Neural cell (in vitro differentiated cells): ENCODE results near the gene PDE7B. TPM values are rescaled to one million over a fixed set of nuclear protein-coding genes. Genes with fewer than 3 reads are reported as not detected.

Experiments used
- H2AFZ ChIP-seq: fragments of 200-600, 300-800 bp; sonication (generic), shearing (Covaris generic); 2 replicates; pipeline ENCODE4 v1.6.0; 2014; ENCODE audit warnings: low read depth, mild to moderate bottlenecking, antibody characterized with exemption, low read length, moderate library complexity
- H3F3A ChIP-seq: fragments of 200-600 bp; shearing (Covaris generic); 2 replicates; pipeline ENCODE4 v1.6.1; 2016; ENCODE audit warnings: mild to moderate bottlenecking, moderate library complexity, mixed read lengths, antibody characterized with exemption, low read length; ENCODE audit not compliant: insufficient read depth, poor library complexity, severe bottlenecking
- H3K27ac ChIP-seq: fragments of 200-600, 300-800 bp; sonication (generic), shearing (Covaris generic); 2 replicates; pipeline ENCODE4 v1.5.1; 2014; ENCODE audit warnings: mild to moderate bottlenecking, low read length, moderate library complexity
- H3K27me3 ChIP-seq: fragments of 300-800, 200-600 bp; sonication (generic), shearing (Covaris generic); 2 replicates; pipeline ENCODE4 v1.6.0; 2014; ENCODE audit warnings: mild to moderate bottlenecking, low read depth, low read length, moderate library complexity; ENCODE audit not compliant: insufficient read depth
- H3K36me3 ChIP-seq: fragments of 300-800, 200-600 bp; sonication (generic), shearing (Covaris generic); 2 replicates; pipeline ENCODE4 v1.5.1; 2014; ENCODE audit warnings: mild to moderate bottlenecking, antibody characterized with exemption, low read length, moderate library complexity; ENCODE audit not compliant: insufficient read depth
- H3K4me2 ChIP-seq: fragments of 300-800, 200-600 bp; sonication (generic), shearing (Covaris generic); 2 replicates; pipeline ENCODE4 v1.6.0; 2014; ENCODE audit warnings: mild to moderate bottlenecking, low read length
- H3K4me3 ChIP-seq: fragments of 300-800, 200-600 bp; sonication (generic), shearing (Covaris generic); 2 replicates; pipeline ENCODE4 v1.5.1; 2014; ENCODE audit warnings: mild to moderate bottlenecking, low read length, moderate library complexity
- H3K79me2 ChIP-seq: fragments of 200-600 bp; shearing (Covaris generic); replicated peaks from 2 replicates; pipeline ENCODE4 v1.6.0; 2014; ENCODE audit warnings: mild to moderate bottlenecking, low read length, moderate library complexity; ENCODE audit not compliant: insufficient read depth
- H3K9ac ChIP-seq: fragments of 300-800, 200-600 bp; sonication (generic), shearing (Covaris generic); 2 replicates; pipeline ENCODE4 v1.6.1; 2016; ENCODE audit warnings: mild to moderate bottlenecking, low read length, mixed read lengths
- H3K9me2 ChIP-seq: fragments of 200-600 bp; shearing (Covaris generic); 2 replicates; pipeline ENCODE4 v1.6.1; 2016; ENCODE audit warnings: mild to moderate bottlenecking, low read length, mixed read lengths; ENCODE audit not compliant: insufficient read depth
- H3K9me3 ChIP-seq: fragments of 200-600, 300-800 bp; sonication (generic), shearing (Covaris generic); 2 replicates; pipeline ENCODE4 v1.6.1; 2016; ENCODE audit warnings: mild to moderate bottlenecking, mixed run types, low read length, moderate library complexity, mixed read lengths
- H4K20me1 ChIP-seq: fragments of 200-600 bp; shearing (Covaris generic); 2 replicates; pipeline ENCODE4 v1.6.1; 2016; ENCODE audit warnings: mild to moderate bottlenecking, mixed run types; ENCODE audit not compliant: insufficient read depth
- CTCF ChIP-seq: fragments of 450-650 bp; IDR thresholded peaks from 2 replicates; pipeline ENCODE4 v1.5.1; 2014; ENCODE audit warnings: antibody characterized with exemption, mild to moderate bottlenecking, moderate library complexity; ENCODE audit not compliant: poor library complexity, severe bottlenecking
- EP300 ChIP-seq: fragments of 450-650 bp; conservative IDR thresholded peaks from 2 replicates; pipeline ENCODE4 v1.6.1; 2014; ENCODE audit warnings: antibody characterized with exemption, mild to moderate bottlenecking, moderate library complexity; ENCODE audit not compliant: poor library complexity, severe bottlenecking
- EZH2 ChIP-seq: fragments of 200-600, 300-800 bp; shearing (Covaris generic), sonication (generic); IDR thresholded peaks from 2 replicates; pipeline ENCODE4 v1.6.1; 2014; ENCODE audit warnings: antibody characterized with exemption, low read length, borderline replicate concordance, mild to moderate bottlenecking; ENCODE audit not compliant: insufficient read depth, poor library complexity, severe bottlenecking
- MXI1 ChIP-seq: fragments of 450-650 bp; conservative IDR thresholded peaks from 2 replicates; pipeline ENCODE4 v1.6.1; 2014; ENCODE audit warnings: antibody characterized with exemption, mild to moderate bottlenecking; ENCODE audit not compliant: poor library complexity, severe bottlenecking
- POLR2AphosphoS5 ChIP-seq: IDR thresholded peaks from 2 replicates; pipeline ENCODE4 v1.6.1; 2012
- RAD21 ChIP-seq: fragments of 450-650 bp; conservative IDR thresholded peaks from 2 replicates; pipeline ENCODE4 v1.6.1; 2014; ENCODE audit warnings: antibody characterized with exemption, mild to moderate bottlenecking, moderate library complexity
- REST ChIP-seq: IDR thresholded peaks from 2 replicates; pipeline ENCODE4 v1.6.1; 2012; ENCODE audit warnings: borderline replicate concordance
- SMC3 ChIP-seq: fragments of 450-650 bp; conservative IDR thresholded peaks from 2 replicates; pipeline ENCODE4 v1.6.1; 2014; ENCODE audit warnings: antibody characterized with exemption, mild to moderate bottlenecking, moderate library complexity; ENCODE audit not compliant: poor library complexity
- TAF1 ChIP-seq: IDR thresholded peaks from 2 replicates; pipeline ENCODE4 v1.6.1; 2012; ENCODE audit warnings: low read depth
- polyA plus RNA-seq: library from polyadenylated mRNA; depleted of rRNA; stranded (reverse); fragments of >200 nt; gene quantifications from 2 replicates; pipeline ENCODE4 v1.2.3, GENCODE V29; 2014

Gene PDE7B
- polyA plus RNA-seq, 1 donor from 2014 or later: 5.9 TPM

- TF ChIP-seq EZH2 (no peak), SMC3 (no peak), REST (no peak), TAF1 (no peak), MXI1 (no peak), CTCF (no peak)
- no peaks in the 10 kb centered on the region for H3K9me2 ChIP-seq
- no peaks in the 10 kb centered on the region for H3K9me3 ChIP-seq
- H4K20me1 ChIP-seq: no peaks in the 10 kb centered on the region
- H3K4me3 ChIP-seq: no peak overlapping the region
- H2AFZ ChIP-seq: no peak overlapping the region
- H3K27me3 ChIP-seq: no peaks in the 10 kb centered on the region
- H3F3A ChIP-seq: no peaks in the 10 kb centered on the region
- H3K27ac ChIP-seq: no peak overlapping the region
- H3K4me2 ChIP-seq: no peak overlapping the region
- no peaks in the 10 kb centered on the region for H3K36me3 ChIP-seq
- H3K79me2 ChIP-seq: no peaks in the 10 kb centered on the region
- H3K9ac ChIP-seq: no peak overlapping the region
These were observed 232.0 kb downstream of the PDE7B start for GRCh38 chr6:136083540-136083939.

GRCh38 chr6:136084403-136084802 is 232.9 kb downstream of the PDE7B start:
- H4K20me1 ChIP-seq: no peaks in the 10 kb centered on the region
- no peaks in the 10 kb centered on the region for H3K9me3 ChIP-seq
- H3F3A ChIP-seq: no peaks in the 10 kb centered on the region
- no peaks in the 10 kb centered on the region for H3K9me2 ChIP-seq
- no peak overlapping the region for H3K4me2 ChIP-seq
- H3K9ac ChIP-seq: no peak overlapping the region
- no peak overlapping the region for H2AFZ ChIP-seq
- no peaks in the 10 kb centered on the region for H3K79me2 ChIP-seq
- H3K4me3 ChIP-seq: no peak overlapping the region
- H3K27ac ChIP-seq: no peak overlapping the region
- TF ChIP-seq EP300 (no peak), REST (no peak), EZH2 (no peak), CTCF (no peak), SMC3 (no peak), MXI1 (no peak), POLR2AphosphoS5 (no peak), TAF1 (no peak), RAD21 (no peak)
- no peaks in the 10 kb centered on the region for H3K36me3 ChIP-seq
- H3K27me3 ChIP-seq: no peaks in the 10 kb centered on the region
